ENCODE measurements around the gene SPOCK1.
"Not testable (repeated sequence)": the region's sequence is repeated elsewhere in the genome, so short reads cannot be mapped to it uniquely, and the experiment has no call there.

GRCh38 chr5:136953346-136954069 is 545.6 kb downstream of the SPOCK1 start:
- not testable (repeated sequence) for TF ChIP-seq NFIC (IDR thresholded peaks at IDR 0.05; ENCODE audit: low read length); NCOA2 (CRISPR knock-in tag; IDR thresholded peaks at IDR 0.05); NFAT5 (CRISPR knock-in tag; IDR thresholded peaks at IDR 0.05); EED (CRISPR knock-in tag; IDR thresholded peaks at IDR 0.05); MXD4 (CRISPR knock-in tag; IDR thresholded peaks at IDR 0.05); CTCF (CRISPR knock-in tag; IDR thresholded peaks at IDR 0.05); SIN3A (IDR thresholded peaks at IDR 0.05; ENCODE audit: borderline replicate concordance, low read depth, low read length); TCF7L2 (IDR thresholded peaks at IDR 0.05; ENCODE audit: low read depth, low read length); PPARG (CRISPR knock-in tag; conservative IDR thresholded peaks at IDR 0.05); ATF7 (IDR thresholded peaks at IDR 0.05); ATF7 (CRISPR knock-in tag; IDR thresholded peaks at IDR 0.05); MYC (CRISPR knock-in tag; IDR thresholded peaks at IDR 0.05; ENCODE audit: borderline replicate concordance); KDM4B (CRISPR knock-in tag; IDR thresholded peaks at IDR 0.05); ARID2 (CRISPR knock-in tag; IDR thresholded peaks at IDR 0.05; ENCODE audit: borderline replicate concordance); ZSCAN21 (CRISPR knock-in tag; IDR thresholded peaks at IDR 0.05; ENCODE audit: borderline replicate concordance)
